GM06990 (cell line): ENCODE measurements around the gene ARID1B.

Experiments
- DNase-seq: peaks from one replicate; pipeline ENCODE4 v3.0.0-alpha.2; 2011; ENCODE audit not compliant: insufficient read length; ENCODE audit errors: extremely low read depth
- H3K27me3 ChIP-seq: replicated peaks from 2 replicates; pipeline ENCODE4 v1.6.0; 2011; ENCODE audit warnings: low read length; ENCODE audit not compliant: control insufficient read depth, insufficient read depth
- H3K36me3 ChIP-seq: 2 replicates; pipeline ENCODE4 v1.5.1; 2011; ENCODE audit warnings: low read length; ENCODE audit not compliant: control insufficient read depth, insufficient read depth
- H3K4me3 ChIP-seq: replicated peaks from 2 replicates; pipeline ENCODE4 v1.5.1; 2011; ENCODE audit warnings: low read depth, mild to moderate bottlenecking, control low read depth, low read length
- CTCF ChIP-seq: IDR thresholded peaks from 2 replicates; pipeline ENCODE4 v1.5.1; 2011; ENCODE audit warnings: low read length, control low read depth, mild to moderate bottlenecking, inconsistent platforms; ENCODE audit not compliant: insufficient read depth, poor library complexity, severe bottlenecking

ARID1B gene

GRCh38 chr6:156879591-156879990 is 102.4 kb downstream of the ARID1B start:
- no peak for DNase-seq
- Histone ChIP-seq H3K27me3 (no peaks in the 10 kb centered on the region), H3K4me3 (no peak overlapping the region), H3K36me3 (peaks cover 1% of the 10 kb centered on the region; the same call in 1 of the 2 replicates)
- no peak for TF ChIP-seq CTCF

- DNase-seq, result no peak
Observed at GRCh38 chr6:156880913-156881312, 103.7 kb downstream of the ARID1B start.

GRCh38 chr6:156881687-156882629 is 104.8 kb downstream of the ARID1B start:
- DNase-seq, result no peak
- Histone ChIP-seq H3K4me3 (no peak overlapping the region), H3K27me3 (no peaks in the 10 kb centered on the region), H3K36me3 (peaks cover 1% of the 10 kb centered on the region; the same call in 1 of the 2 replicates)
- no peak for TF ChIP-seq CTCF

More at GRCh38 chr6:156880913-156881312, 103.7 kb downstream of the ARID1B start:
- no peaks in the 10 kb centered on the region for H3K27me3 ChIP-seq
- TF ChIP-seq CTCF, result no peak
- no peak overlapping the region for H3K4me3 ChIP-seq
- H3K36me3 ChIP-seq, result peaks cover 1% of the 10 kb centered on the region; the same call in 1 of the 2 replicates

GRCh38 chr6:156883497-156884252 is 106.5 kb downstream of the ARID1B start:
- Histone ChIP-seq H3K4me3 (no peak overlapping the region), H3K36me3 (no peaks in the 10 kb centered on the region), H3K27me3 (no peaks in the 10 kb centered on the region)
- DNase-seq, result peak; percentile 36
- TF ChIP-seq CTCF, result no peak

- no peak overlapping the region for H3K4me3 ChIP-seq
- no peak for DNase-seq
- TF ChIP-seq CTCF, result no peak
- no peaks in the 10 kb centered on the region for H3K27me3 ChIP-seq
- H3K36me3 ChIP-seq, result no peaks in the 10 kb centered on the region
Observed at GRCh38 chr6:156884306-156884705, 107.1 kb downstream of the ARID1B start.
